HG02852 (cell line): ENCODE data around the gene CABP5.

Source experiments
- ATAC-seq: cut with Tn5 transposase; IDR thresholded peaks from one replicate; pipeline ENCODE4 v1.9.1; 2021; ENCODE audit warnings: mild to moderate bottlenecking, moderate library complexity; ENCODE audit not compliant: unreplicated experiment

Gene CABP5

GRCh38 chr19:48033604-48034003, 10.3 kb downstream of the CABP5 start:
- ATAC-seq = no peak

GRCh38 chr19:48030073-48030472, 13.8 kb downstream of the CABP5 start:
- no peak for ATAC-seq

GRCh38 chr19:48029431-48029830, 14.4 kb downstream of the CABP5 start:
- no peak for ATAC-seq

GRCh38 chr19:48025480-48025879, 18.4 kb downstream of the CABP5 start:
- no peak for ATAC-seq

- ATAC-seq = no peak
Measured at GRCh38 chr19:48023518-48023917, 20.4 kb downstream of the CABP5 start.

GRCh38 chr19:48023011-48023410, 20.9 kb downstream of the CABP5 start:
- no peak for ATAC-seq

GRCh38 chr19:48020686-48021085, 23.2 kb downstream of the CABP5 start:
- ATAC-seq = no peak

GRCh38 chr19:48010932-48011758, 32.7 kb downstream of the CABP5 start:
- ATAC-seq = no peak

GRCh38 chr19:48006762-48007161, 37.1 kb downstream of the CABP5 start:
- no peak for ATAC-seq

- no peak for ATAC-seq
Measured at GRCh38 chr19:48004236-48004635, 39.6 kb downstream of the CABP5 start.

- ATAC-seq = no peak
Measured at GRCh38 chr19:48000846-48001245, 43.0 kb downstream of the CABP5 start.

- ATAC-seq = no peak
Measured at GRCh38 chr19:47998800-47999199, 45.1 kb downstream of the CABP5 start.

GRCh38 chr19:47996230-47996727, 47.6 kb downstream of the CABP5 start:
- ATAC-seq = no peak

- no peak for ATAC-seq
Measured at GRCh38 chr19:47994209-47994802, 49.6 kb downstream of the CABP5 start, which contains the start of gene ELSPBP1. Gene ELSPBP1 (plus strand): TSS chr19:47994632. CDS start chr19:48008668, 14,036 bp downstream.

GRCh38 chr19:47992070-47992469, 51.8 kb downstream of the CABP5 start, which contains the start of gene BSPH1:
Gene BSPH1 (minus strand): TSS chr19:47992170. CDS start chr19:47992081, 89 bp downstream.
- ATAC-seq = no peak

GRCh38 chr19:47991191-47991808, 52.6 kb downstream of the CABP5 start:
- ATAC-seq = no peak
